GM12878 (cell line): ENCODE data around the gene WDR91. TPM values are rescaled to one million over a fixed set of nuclear protein-coding genes. Genes with fewer than 3 reads are reported as not detected.
A peak's percentile ranks its signal among the peaks of the same experiment; 100 is the strongest.

ENCODE experiments used
- ATAC-seq: fragments of 200-7000 bp; cut with Tn5 transposase; 3 replicates; pipeline ENCODE4 v1.9.1; 2020; ENCODE audit warnings: mild to moderate bottlenecking, moderate library complexity
- BruUV-seq: library from RNA; stranded (reverse); fragments of 400-500 nt; replicated peaks from 2 replicates; lab custom pipeline; 2021; lab: Mats Ljungman, UMichigan
- CTCF ChIA-PET: fragments of 300-600 bp; sonication (Branson Sonifier 250); formaldehyde crosslinking; extraction: SDS; loops from one replicate; lab custom pipeline; 2021; ENCODE audit warnings: inconsistent platforms; lab: Yijun Ruan, JAX
- POLR2A ChIA-PET: fragments of 350-600 bp; formaldehyde crosslinking; extraction: SDS; loops from one replicate; lab custom pipeline; 2021; ENCODE audit warnings: inconsistent platforms; lab: Charles Lee
- RAD21 ChIA-PET: fragments of 300-600 bp; sonication (Branson Sonifier 250); formaldehyde crosslinking; loops from one replicate; lab custom pipeline; 2023; ENCODE audit warnings: antibody characterized with exemption; ENCODE audit not compliant: unreplicated experiment; lab: Charles Lee
- SMC1A ChIA-PET: fragments of 300-600 bp; sonication (Branson Sonifier 250); formaldehyde crosslinking; loops from one replicate; lab custom pipeline; 2023; ENCODE audit not compliant: unreplicated experiment, uncharacterized antibody; lab: Charles Lee
- DNase-seq: peaks from one replicate; pipeline ENCODE4 v3.0.0-alpha.2; 2011; ENCODE audit warnings: low read depth, low spot score
- FAIRE-seq: peaks from 3 replicates; lab custom pipeline; 2011; peaks lifted over from hg19 to GRCh38; lab: Jason Lieb, UNC
- H2AFZ ChIP-seq: 2 replicates; pipeline ENCODE4 v1.6.0; 2011; ENCODE audit warnings: low read depth, low read length, control low read depth; ENCODE audit not compliant: control insufficient read depth
- H3K27ac ChIP-seq: 2 replicates; pipeline ENCODE4 v1.5.1; 2011; ENCODE audit warnings: control low read depth; ENCODE audit not compliant: control insufficient read depth, insufficient read depth
- H3K27me3 ChIP-seq, 2 experiments: replicated peaks in 1 of 2; 2 replicates each; pipeline versions ENCODE4 v1.6.0 to v1.6.1; 2011; ENCODE audit warnings: low read length in 1 of 2; ENCODE audit not compliant: control insufficient read depth in 2 of 2, insufficient read depth in 2 of 2
- H3K36me3 ChIP-seq, 2 experiments: 2 replicates each; pipeline ENCODE4 v1.5.1; 2011; ENCODE audit warnings: low read length in 1 of 2; ENCODE audit not compliant: control insufficient read depth in 2 of 2, insufficient read depth in 2 of 2
- H3K4me1 ChIP-seq: 2 replicates; pipeline ENCODE4 v1.6.1; 2011; ENCODE audit warnings: mild to moderate bottlenecking, low read length, moderate library complexity, mixed read lengths; ENCODE audit not compliant: control insufficient read depth, insufficient read depth
- H3K4me2 ChIP-seq: 2 replicates; pipeline ENCODE4 v1.6.0; 2011; ENCODE audit warnings: control low read depth; ENCODE audit not compliant: control insufficient read depth, insufficient read depth
- H3K4me3 ChIP-seq: fragments of 200-600 bp; sonication (generic); 2 replicates; pipeline ENCODE4 v1.5.1; 2016
- H3K79me2 ChIP-seq: 2 replicates; pipeline ENCODE4 v1.6.0; 2011; ENCODE audit warnings: low read length; ENCODE audit not compliant: control insufficient read depth, insufficient read depth
- H3K9ac ChIP-seq: 2 replicates; pipeline ENCODE4 v1.8.0; 2011; ENCODE audit warnings: low read length, control low read depth, mixed read lengths; ENCODE audit not compliant: control insufficient read depth, insufficient read depth
- H3K9me3 ChIP-seq: replicated peaks from 3 replicates; pipeline ENCODE4 v1.5.1; 2011; ENCODE audit warnings: mild to moderate bottlenecking, low read length; ENCODE audit not compliant: control insufficient read depth, insufficient read depth
- H4K20me1 ChIP-seq: 2 replicates; pipeline ENCODE4 v1.6.0; 2011; ENCODE audit not compliant: control insufficient read depth, insufficient read depth
- BACH1 ChIP-seq: fragments of 450-650 bp; IDR thresholded peaks from 2 replicates; pipeline ENCODE4 v1.6.1; 2017; ENCODE audit warnings: mild to moderate bottlenecking, borderline replicate concordance
- NR2F1 ChIP-seq: fragments of 450-650 bp; conservative IDR thresholded peaks from 2 replicates; pipeline ENCODE4 v1.6.1; 2017; ENCODE audit warnings: mild to moderate bottlenecking
- PAX5 ChIP-seq: IDR thresholded peaks from 2 replicates; pipeline ENCODE4 v1.6.1; 2011; ENCODE audit warnings: low read depth, low read length, borderline replicate concordance
- POLR2AphosphoS5 ChIP-seq: IDR thresholded peaks from 2 replicates; pipeline ENCODE4 v1.6.1; 2011; ENCODE audit warnings: mild to moderate bottlenecking, low read length, inconsistent platforms
- RCOR1 ChIP-seq: conservative IDR thresholded peaks from 2 replicates; pipeline ENCODE4 v1.6.1; 2012; ENCODE audit warnings: low read depth, low read length, improper control_type of control experiment
- SIN3A ChIP-seq: IDR thresholded peaks from 2 replicates; pipeline ENCODE4 v1.6.1; 2012; ENCODE audit warnings: low read depth, low read length, improper control_type of control experiment
- STAT1 ChIP-seq: fragments of 450-650 bp; conservative IDR thresholded peaks from 2 replicates; pipeline ENCODE4 v1.6.1; 2014; ENCODE audit warnings: antibody characterized with exemption, mild to moderate bottlenecking
- TCF3 ChIP-seq: IDR thresholded peaks from 2 replicates; pipeline ENCODE4 v1.6.1; 2012; ENCODE audit warnings: low read depth, mild to moderate bottlenecking, low read length, borderline replicate concordance; ENCODE audit not compliant: insufficient read depth
- WGBS: methylation state at CpG from one replicate; pipeline ENCODE4 v1.1.6; 2016; ENCODE audit warnings: low lambda C conversion rate; ENCODE audit not compliant: insufficient replicate concordance, insufficient coverage; ENCODE audit errors: missing lambda C conversion rate; 5-methylcytosine and 5-hydroxymethylcytosine counted together
- in situ Hi-C: fragments of 300-500 bp; cut with MboI; formaldehyde crosslinking; loops from 9 replicates; pipeline ENCODE4 v1.14.3; 2018; ENCODE audit warnings: mixed read lengths
- intact Hi-C: fragments of 100-400 bp; cut with micrococcal nuclease; formaldehyde crosslinking; loops from one replicate; pipeline ENCODE4 v1.14.2; 2022; ENCODE audit not compliant: unreplicated experiment
- polyA plus RNA-seq, 11 experiments: library from polyadenylated mRNA; depleted of rRNA in 4 of 11; unstranded in 6 of 11; stranded (reverse) in 5 of 11; fragments of >200 nt; fragmentation: Nextera tagmentation in 4 of 11; fragmentation: Illumina TruSeq in 1 of 11; extraction: Ambion mirVana in 4 of 11; extraction: Trizol in 1 of 11; gene quantifications; 1 replicate in 1 of 11; 2 replicates in 10 of 11; pipeline versions ENCODE4 v1.2.1 to v1.2.3, GENCODE V29; 2011 to 2016; ENCODE audit warnings: inconsistent platforms in 2 of 11, missing spikeins in 2 of 11, low read depth in 1 of 11
- total RNA-seq, 4 experiments: library from RNA; depleted of rRNA in 3 of 4; stranded (reverse); fragments of >200 nt in 3 of 4; fragmentation: Illumina TruSeq in 1 of 4; extraction: Trizol in 1 of 4; gene quantifications; 2 replicates each; pipeline versions ENCODE4 v1.2.1 to v1.2.3, GENCODE V29; 2013 to 2021
- TF ChIP-seq, protein P1 (sequence below): IDR thresholded peaks from 2 replicates; pipeline ENCODE4 v1.6.1; 2012; ENCODE audit warnings: low read length, inconsistent platforms

Gene WDR91
- total and polyA plus RNA-seq, 10 of the 15 experiments (the other 5 are each of a cell fraction or from before 2014, with no cell fraction given), result 7.6 to 83.3 (median 16.5) TPM

DNA sequence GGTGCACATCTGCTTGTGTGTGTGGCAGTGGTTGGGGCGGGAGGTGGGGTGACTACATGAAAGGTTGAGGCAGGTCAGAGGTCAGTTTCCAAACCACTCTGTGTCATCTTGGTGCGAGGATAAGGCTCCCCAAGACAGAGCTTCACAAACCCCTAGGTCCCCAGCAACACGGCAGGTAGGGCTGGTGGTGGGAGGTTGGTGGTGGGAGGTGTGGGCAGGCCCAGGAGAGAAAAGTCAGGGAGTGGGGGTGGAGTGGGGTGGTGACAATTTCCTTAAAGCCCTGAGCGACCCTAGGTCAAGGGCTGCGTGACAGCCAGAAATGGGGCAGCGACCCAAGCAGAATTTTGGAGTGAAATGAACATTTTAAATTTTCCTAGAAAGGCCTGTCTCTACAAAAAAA is 20.8 kb upstream of the WDR91 start:
- intact Hi-C loops, result no loop called here

DNA sequence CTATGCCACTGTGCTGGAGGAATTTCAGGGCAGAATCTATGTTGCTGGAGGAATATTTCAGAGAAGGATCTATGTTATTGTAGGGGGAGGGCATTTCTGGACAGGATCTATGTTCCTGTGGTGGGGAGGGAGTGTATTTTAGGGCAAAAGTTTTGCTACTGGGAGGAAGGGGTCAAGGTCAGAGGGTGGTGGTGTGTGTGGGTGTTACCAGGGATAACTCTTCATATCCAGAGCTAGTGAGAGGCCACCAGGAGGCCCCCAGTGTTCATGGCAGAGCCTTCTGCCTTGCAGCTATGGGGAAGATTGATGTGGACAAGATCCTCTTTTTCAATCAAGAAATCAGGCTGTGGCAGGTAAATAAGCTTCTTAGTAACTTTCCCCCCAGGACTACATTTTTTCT is 20.4 kb upstream of the WDR91 start:
- H4K20me1 ChIP-seq, result no peaks in the 10 kb centered on the region
- H3K27me3 ChIP-seq, result no peaks in the 10 kb centered on the region
- peaks cover 7% of the 10 kb centered on the region for H3K4me1 ChIP-seq
- BruUV-seq, result no TSS peak
- intact Hi-C loops (no loop called here), in situ Hi-C loops (no loop called here)
- no peak overlapping the region for H3K9ac ChIP-seq
- no peak overlapping the region for H3K4me3 ChIP-seq
- CTCF ChIA-PET, result interaction anchor here (0.8 to 2.0 kb wide), 5 partner anchors 7 to 235 kb away, joined by 3 to 6 read pairs (median 4); no protein-coding TSS in a partner anchor
- FAIRE-seq (no peak), DNase-seq (no peak), ATAC-seq (no peak; the same call in 2 of the 3 replicates)
- POLR2A ChIA-PET, result interaction anchor here (0.6 to 0.7 kb wide), 3 partner anchors 17 to 141 kb away, joined by 3 to 5 read pairs (median 4); no protein-coding TSS in a partner anchor
- H3K36me3 ChIP-seq, result no peaks in the 10 kb centered on the region
- no peak overlapping the region for H2AFZ ChIP-seq
- no peaks in the 10 kb centered on the region; the same call in 2 of the 3 replicates for H3K9me3 ChIP-seq
- no peak overlapping the region for H3K27ac ChIP-seq
- no peak for TF ChIP-seq TCF3
- TF ChIP-seq, protein P1, sequence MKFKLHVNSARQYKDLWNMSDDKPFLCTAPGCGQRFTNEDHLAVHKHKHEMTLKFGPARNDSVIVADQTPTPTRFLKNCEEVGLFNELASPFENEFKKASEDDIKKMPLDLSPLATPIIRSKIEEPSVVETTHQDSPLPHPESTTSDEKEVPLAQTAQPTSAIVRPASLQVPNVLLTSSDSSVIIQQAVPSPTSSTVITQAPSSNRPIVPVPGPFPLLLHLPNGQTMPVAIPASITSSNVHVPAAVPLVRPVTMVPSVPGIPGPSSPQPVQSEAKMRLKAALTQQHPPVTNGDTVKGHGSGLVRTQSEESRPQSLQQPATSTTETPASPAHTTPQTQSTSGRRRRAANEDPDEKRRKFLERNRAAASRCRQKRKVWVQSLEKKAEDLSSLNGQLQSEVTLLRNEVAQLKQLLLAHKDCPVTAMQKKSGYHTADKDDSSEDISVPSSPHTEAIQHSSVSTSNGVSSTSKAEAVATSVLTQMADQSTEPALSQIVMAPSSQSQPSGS, result no peak
- TF ChIP-seq POLR2AphosphoS5, result no peak
- no peak for TF ChIP-seq STAT1
- no peak for TF ChIP-seq SIN3A
- TF ChIP-seq BACH1, result no peak
- no peak for TF ChIP-seq RCOR1
- TF ChIP-seq, all 136 proteins: peak for 0
- ChIA-PET RAD21 (interaction anchor here (0.9 to 1.1 kb wide), 2 partner anchors 18 to 47 kb away, joined by 3 read pairs; no protein-coding TSS in a partner anchor), SMC1A (interaction anchor here (1.8 kb wide), 1 partner anchor 43 kb away, joined by 3 read pairs; no protein-coding TSS in a partner anchor)
- Histone ChIP-seq H3K79me2 (no peaks in the 10 kb centered on the region), H3K4me2 (no peak overlapping the region)

More for the DNA sequence above, 20.8 kb upstream of the WDR91 start:
- FAIRE-seq, result no peak
- H3K9me3 ChIP-seq, result no peaks in the 10 kb centered on the region; the same call in 2 of the 3 replicates
- H3K27me3 ChIP-seq, result no peaks in the 10 kb centered on the region
- H3K27ac ChIP-seq, result no peak overlapping the region
- CTCF ChIA-PET, result interaction anchor here (0.8 to 2.0 kb wide), 6 partner anchors 8 to 236 kb away, joined by 3 to 6 read pairs (median 4); no protein-coding TSS in a partner anchor
- in situ Hi-C loops, result no loop called here
- no peak for ATAC-seq
- no TSS peak for BruUV-seq
- no peak overlapping the region for H3K4me3 ChIP-seq
- no peak overlapping the region for H3K4me2 ChIP-seq
- peaks cover 11% of the 10 kb centered on the region for H3K4me1 ChIP-seq
- 76% methylated on average over 6 of the region's 6 CpGs for WGBS
- TF ChIP-seq PAX5 (no peak), NR2F1 (peak; percentile 59)
- H3K36me3 ChIP-seq, result no peaks in the 10 kb centered on the region
- no peaks in the 10 kb centered on the region for H3K79me2 ChIP-seq
- no peak for DNase-seq
- H3K9ac ChIP-seq, result no peak overlapping the region
- POLR2A ChIA-PET, result interaction anchor here (0.6 to 0.7 kb wide), 3 partner anchors 18 to 141 kb away, joined by 3 to 5 read pairs (median 4); no protein-coding TSS in a partner anchor
- H4K20me1 ChIP-seq, result no peaks in the 10 kb centered on the region
- no peak overlapping the region for H2AFZ ChIP-seq
- SMC1A ChIA-PET, result interaction anchor here (1.8 kb wide), 1 partner anchor 43 kb away, joined by 3 read pairs; no protein-coding TSS in a partner anchor
- RAD21 ChIA-PET, result interaction anchor here (0.9 to 1.1 kb wide), 2 partner anchors 18 to 47 kb away, joined by 3 read pairs; no protein-coding TSS in a partner anchor
